Measurements from ENCODE around the gene CDHR4.

DNA sequence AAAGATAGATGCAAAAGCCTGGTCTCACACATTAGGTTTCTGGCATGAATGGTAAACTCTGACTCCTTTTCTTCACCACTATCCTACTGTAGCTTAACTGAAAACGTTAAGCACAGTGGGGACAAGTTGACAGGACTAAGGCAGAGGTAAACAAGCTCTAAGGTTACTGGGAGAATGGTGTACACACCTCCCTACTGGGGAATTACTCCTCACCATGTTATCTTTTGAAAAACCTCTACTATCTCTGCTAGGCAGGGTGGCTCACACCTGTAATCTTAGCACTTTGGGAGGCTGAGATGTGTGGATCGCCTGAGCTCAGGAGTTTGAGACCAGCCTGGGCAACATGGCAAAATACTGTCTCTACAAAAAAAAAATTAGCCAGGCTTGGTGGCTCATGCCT lies 42.5 kb downstream of the CDHR4 start:
- TF ChIP-seq, protein P1, sequence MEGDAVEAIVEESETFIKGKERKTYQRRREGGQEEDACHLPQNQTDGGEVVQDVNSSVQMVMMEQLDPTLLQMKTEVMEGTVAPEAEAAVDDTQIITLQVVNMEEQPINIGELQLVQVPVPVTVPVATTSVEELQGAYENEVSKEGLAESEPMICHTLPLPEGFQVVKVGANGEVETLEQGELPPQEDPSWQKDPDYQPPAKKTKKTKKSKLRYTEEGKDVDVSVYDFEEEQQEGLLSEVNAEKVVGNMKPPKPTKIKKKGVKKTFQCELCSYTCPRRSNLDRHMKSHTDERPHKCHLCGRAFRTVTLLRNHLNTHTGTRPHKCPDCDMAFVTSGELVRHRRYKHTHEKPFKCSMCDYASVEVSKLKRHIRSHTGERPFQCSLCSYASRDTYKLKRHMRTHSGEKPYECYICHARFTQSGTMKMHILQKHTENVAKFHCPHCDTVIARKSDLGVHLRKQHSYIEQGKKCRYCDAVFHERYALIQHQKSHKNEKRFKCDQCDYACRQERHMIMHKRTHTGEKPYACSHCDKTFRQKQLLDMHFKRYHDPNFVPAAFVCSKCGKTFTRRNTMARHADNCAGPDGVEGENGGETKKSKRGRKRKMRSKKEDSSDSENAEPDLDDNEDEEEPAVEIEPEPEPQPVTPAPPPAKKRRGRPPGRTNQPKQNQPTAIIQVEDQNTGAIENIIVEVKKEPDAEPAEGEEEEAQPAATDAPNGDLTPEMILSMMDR (IDR thresholded peaks at IDR 0.05), result no peak
- TF ChIP-seq POLR2A (IDR thresholded peaks at IDR 0.05), result no peak

Measured in right lobe of liver (tissue), 4 donors.